Osteocyte (in vitro differentiated cells): ENCODE data around the gene EGFR. TPM values are rescaled to one million over a fixed set of nuclear protein-coding genes. Genes with fewer than 3 reads are reported as not detected.

Source experiments
- DNase-seq: peaks from one replicate; pipeline ENCODE4 v3.0.0; 2021; ENCODE audit warnings: mixed read lengths; ENCODE audit not compliant: unreplicated experiment; ENCODE audit errors: extremely low spot score
- H3K27ac Mint-ChIP-seq: one replicate; pipeline ENCODE4 v1.8.0; 2021; ENCODE audit warnings: mild to moderate bottlenecking, mixed read lengths; ENCODE audit not compliant: unreplicated experiment
- H3K27me3 Mint-ChIP-seq: one replicate; pipeline ENCODE4 v1.8.0; 2021; ENCODE audit warnings: mixed read lengths; ENCODE audit not compliant: unreplicated experiment
- H3K36me3 Mint-ChIP-seq: one replicate; pipeline ENCODE4 v1.8.0; 2021; ENCODE audit warnings: mixed read lengths; ENCODE audit not compliant: unreplicated experiment
- H3K4me1 Mint-ChIP-seq: one replicate; pipeline ENCODE4 v1.8.0; 2021; ENCODE audit warnings: mixed read lengths; ENCODE audit not compliant: unreplicated experiment
- H3K4me3 Mint-ChIP-seq: one replicate; pipeline ENCODE4 v1.8.0; 2021; ENCODE audit warnings: mild to moderate bottlenecking, moderate library complexity, mixed read lengths; ENCODE audit not compliant: unreplicated experiment
- H3K9me3 Mint-ChIP-seq: one replicate; pipeline ENCODE4 v1.8.0; 2021; ENCODE audit warnings: mixed read lengths; ENCODE audit not compliant: unreplicated experiment
- CTCF ChIP-seq: fragments of 200-600 bp; sonication (generic); IDR thresholded peaks from 2 replicates; pipeline ENCODE4 v1.5.0; 2021; ENCODE audit warnings: antibody characterized with exemption, mild to moderate bottlenecking, moderate library complexity
- total RNA-seq: library from RNA; stranded (reverse); gene quantifications from 2 replicates; pipeline ENCODE4 v1.2.1, GENCODE V29; 2021

Gene EGFR
- total RNA-seq, 1 donor from 2014 or later = 56.5 TPM

GRCh38 chr7:55013851-55014250 is 5.0 kb upstream of the EGFR start:
- TF ChIP-seq CTCF = no peak
- no peaks in the 10 kb centered on the region for H3K27me3 Mint-ChIP-seq
- H3K4me1 Mint-ChIP-seq = peaks cover 9% of the 10 kb centered on the region
- peaks cover 10% of the 10 kb centered on the region for H3K9me3 Mint-ChIP-seq
- H3K4me3 Mint-ChIP-seq = no peak overlapping the region
- H3K36me3 Mint-ChIP-seq = no peaks in the 10 kb centered on the region
- H3K27ac Mint-ChIP-seq = no peak overlapping the region
- no peak for DNase-seq

GRCh38 chr7:55016061-55016745 is 2.6 kb upstream of the EGFR start:
- Mint-ChIP-seq H3K27me3 (no peaks in the 10 kb centered on the region), H3K9me3 (peaks cover 10% of the 10 kb centered on the region), H3K27ac (no peak overlapping the region), H3K4me1 (peaks cover 17% of the 10 kb centered on the region), H3K4me3 (no peak overlapping the region), H3K36me3 (no peaks in the 10 kb centered on the region)
- TF ChIP-seq CTCF = no peak
- no peak for DNase-seq

- Mint-ChIP-seq H3K36me3 (no peaks in the 10 kb centered on the region), H3K4me3 (no peak overlapping the region), H3K4me1 (peaks cover 22% of the 10 kb centered on the region), H3K9me3 (peaks cover 5% of the 10 kb centered on the region), H3K27me3 (no peaks in the 10 kb centered on the region), H3K27ac (no peak overlapping the region)
- no peak for DNase-seq
- TF ChIP-seq CTCF = no peak
Observed at GRCh38 chr7:55016746-55017090, 2.1 kb upstream of the EGFR start.

GRCh38 chr7:55017841-55018240 is 976 bp upstream of the EGFR start:
- Mint-ChIP-seq H3K27me3 (no peaks in the 10 kb centered on the region), H3K9me3 (peaks cover 5% of the 10 kb centered on the region), H3K36me3 (no peaks in the 10 kb centered on the region), H3K27ac (peak overlapping the region; percentile 34), H3K4me1 (peaks cover 33% of the 10 kb centered on the region), H3K4me3 (peak overlapping the region; percentile 49)
- DNase-seq = no peak
- no peak for TF ChIP-seq CTCF

- Mint-ChIP-seq H3K36me3 (no peaks in the 10 kb centered on the region), H3K4me1 (peaks cover 45% of the 10 kb centered on the region), H3K4me3 (peak overlapping the region; percentile 79), H3K27me3 (no peaks in the 10 kb centered on the region), H3K9me3 (no peaks in the 10 kb centered on the region), H3K27ac (no peak overlapping the region)
- no peak for DNase-seq
- TF ChIP-seq CTCF = no peak
Observed at GRCh38 chr7:55019191-55019690, 424 bp downstream of the EGFR start.
